ENCODE results near the gene ASCC3. TPM values are rescaled to one million over a fixed set of nuclear protein-coding genes. Genes with fewer than 3 reads are reported as not detected.

Gene ASCC3
- total and polyA plus RNA-seq, 2 of the 4 experiments (the other 2 are of a cell fraction) = 25.8 to 104 TPM

DNA sequence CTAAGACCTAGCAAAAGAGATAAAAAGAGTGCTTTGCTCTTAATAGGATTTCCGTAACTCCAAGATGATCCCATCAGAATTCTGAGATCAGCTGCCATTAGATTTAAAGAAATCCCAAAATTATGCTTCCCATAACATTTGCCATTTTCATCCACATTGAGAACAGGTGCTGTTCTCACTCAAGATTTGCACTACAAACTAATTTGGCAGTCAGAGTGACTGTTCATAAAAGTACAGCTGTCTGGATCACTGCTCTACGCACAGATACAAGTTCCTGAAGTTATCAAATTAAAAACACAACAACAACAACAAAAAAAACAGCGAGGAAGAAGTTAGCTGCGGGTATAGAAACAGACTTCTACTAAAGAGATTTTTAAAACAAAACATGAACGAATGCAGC lies 58.1 kb downstream of the ASCC3 start:
- Histone ChIP-seq H3K9me1 (ENCODE audit: insufficient read depth, low read length) (no peaks in the 10 kb centered on the region), H4K8ac (ENCODE audit: low read depth in 2 of 2, low read length in 2 of 2) (no peak overlapping the region), H3K4ac (ENCODE audit: low read depth, low read length) (no peak overlapping the region), H3K23ac (ENCODE audit: low read depth, low read length) (no peak overlapping the region), H2AFZ (replicated peaks; ENCODE audit: low read length, poor library complexity) (no peak overlapping the region), H2BK20ac (ENCODE audit: low read depth, low read length) (no peak overlapping the region), H2BK15ac (ENCODE audit: low read depth, low read length) (no peak overlapping the region), H3K4me1 (ENCODE audit: control insufficient read depth, insufficient read depth, low read length) (0 out of 2 replicates have a peak, but pooled peaks cover 2% of the 10 kb centered on the region), H4K20me1 (ENCODE audit: insufficient read depth, low read length) (peaks cover 3% of the 10 kb centered on the region; the same call in 1 of the 2 replicates), H3K27ac (ENCODE audit: insufficient read depth, low read length) (no peak overlapping the region), H3K9ac (ENCODE audit: low read depth, low read length) (no peak overlapping the region), H4K5ac (ENCODE audit: low read depth, low read length) (no peak overlapping the region), H2AK9ac (replicated peaks; ENCODE audit: low read depth, low read length, poor library complexity) (no peak overlapping the region), H3K18ac (ENCODE audit: low read depth, low read length) (no peak overlapping the region), H2BK120ac (ENCODE audit: low read depth, low read length) (no peak overlapping the region), H3K4me3 (ENCODE audit: insufficient read depth, low read depth, low read length) (no peak overlapping the region), H3K79me1 (ENCODE audit: low read depth in 1 of 2, low read length in 2 of 2) (peaks cover 7 to 13% of the 10 kb centered on the region in 2 experiments; a peak in 2 of 4 replicates), H3K36me3 (ENCODE audit: control insufficient read depth, insufficient read depth, low read length) (no peaks in the 10 kb centered on the region), H3K56ac (ENCODE audit: extremely low read depth, insufficient read depth, low read length) (no peak overlapping the region), H3K4me2 (ENCODE audit: low read depth, low read length) (no peak overlapping the region), H3K9me3 (ENCODE audit: control insufficient read depth, insufficient read depth, low read length) (no peaks in the 10 kb centered on the region; the same call in 1 of the 2 replicates), H2BK5ac (ENCODE audit: low read depth, low read length, poor library complexity, severe bottlenecking) (no peak overlapping the region), H2AK5ac (ENCODE audit: low read depth, low read length) (no peak overlapping the region), H4K91ac (ENCODE audit: insufficient read depth, low read depth, low read length) (no peak overlapping the region), H3K27me3 (ENCODE audit: control insufficient read depth, insufficient read depth, low read length) (no peaks in the 10 kb centered on the region), H3K14ac (replicated peaks; ENCODE audit: low read depth, low read length) (no peak overlapping the region)
- intact Hi-C loops (cut with micrococcal nuclease) = no loop called here
- no CpG with 5 or more reads among the region's 5 CpGs for WGBS, 2 experiments (ENCODE audit: extremely low coverage in 2 of 2, insufficient read length in 1 of 2)
- no peak for ATAC-seq (ENCODE audit: low read depth)
- dilution Hi-C loops (cut with HindIII; ENCODE audit: low sequenced_read_pairs, unreplicated experiment) = no loop called here
- ChIA-PET CTCF (no interaction called here), POLR2A (ENCODE audit: unreplicated experiment) (no interaction called here)
- no peak for TF ChIP-seq POLR2A (IDR thresholded peaks at IDR 0.05; ENCODE audit: low read depth, low read length)
- no peak for TF ChIP-seq CEBPB (IDR thresholded peaks at IDR 0.05; ENCODE audit: low read depth, low read length)
- no peak for TF ChIP-seq CHD1 (IDR thresholded peaks at IDR 0.05; ENCODE audit: low read depth, low read length)
- no peak for TF ChIP-seq RCOR1 (IDR thresholded peaks at IDR 0.05; ENCODE audit: insufficient replicate concordance, low read length)
- no peak for TF ChIP-seq NFE2L2 (IDR thresholded peaks at IDR 0.05; ENCODE audit: low read depth, low read length)
- no peak for TF ChIP-seq MAFK (IDR thresholded peaks at IDR 0.05; ENCODE audit: low read depth, low read length)
- no peak for TF ChIP-seq BHLHE40 (IDR thresholded peaks at IDR 0.05; ENCODE audit: low read depth, low read length)
- TF ChIP-seq RAD21 (IDR thresholded peaks at IDR 0.05; ENCODE audit: low read length) = no peak
- no peak for TF ChIP-seq SMC3 (IDR thresholded peaks at IDR 0.05; ENCODE audit: low read depth, low read length)
- no peak for TF ChIP-seq FOS (IDR thresholded peaks at IDR 0.05; ENCODE audit: low read depth, low read length)
- TF ChIP-seq, protein P1, sequence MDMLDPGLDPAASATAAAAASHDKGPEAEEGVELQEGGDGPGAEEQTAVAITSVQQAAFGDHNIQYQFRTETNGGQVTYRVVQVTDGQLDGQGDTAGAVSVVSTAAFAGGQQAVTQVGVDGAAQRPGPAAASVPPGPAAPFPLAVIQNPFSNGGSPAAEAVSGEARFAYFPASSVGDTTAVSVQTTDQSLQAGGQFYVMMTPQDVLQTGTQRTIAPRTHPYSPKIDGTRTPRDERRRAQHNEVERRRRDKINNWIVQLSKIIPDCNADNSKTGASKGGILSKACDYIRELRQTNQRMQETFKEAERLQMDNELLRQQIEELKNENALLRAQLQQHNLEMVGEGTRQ (IDR thresholded peaks at IDR 0.05; ENCODE audit: low read depth, low read length) = no peak
- BruUV-seq (replicated peaks) = no TSS peak
- in situ Hi-C loops (cut with MboI; ENCODE audit: low sequenced_read_pairs) = no loop called here
- no peak for DNase-seq
